Ascending aorta (tissue), 2 donors: Measurements from ENCODE around the gene CAPN15. TPM values are rescaled to one million over a fixed set of nuclear protein-coding genes. Genes with fewer than 3 reads are reported as not detected.

Source experiments
- DNase-seq, 2 donors: peaks; one replicate each; pipeline ENCODE4 v3.0.0-alpha.2; 2019; ENCODE audit warnings: low spot score in 2 of 2
- H3K27ac ChIP-seq, 2 donors: fragments of 200-600 bp; sonication (generic); one replicate each; pipeline ENCODE4 v1.5.1; 2016 to 2017; ENCODE audit warnings: mild to moderate bottlenecking in 1 of 2
- H3K27me3 ChIP-seq: fragments of 200-600 bp; sonication (generic); one replicate; pipeline ENCODE4 v1.5.1; 2017
- H3K36me3 ChIP-seq, 2 donors: fragments of 200-600 bp; sonication (generic); one replicate each; pipeline ENCODE4 v1.5.1; 2016
- H3K4me1 ChIP-seq, 2 donors: fragments of 200-600 bp; sonication (generic); one replicate each; pipeline ENCODE4 v1.5.1; 2016 to 2017; ENCODE audit warnings: mild to moderate bottlenecking in 1 of 2
- H3K4me3 ChIP-seq, 2 donors: fragments of 200-600 bp; sonication (generic); one replicate each; pipeline ENCODE4 v1.5.1; 2016 to 2017; ENCODE audit warnings: mild to moderate bottlenecking in 1 of 2
- H3K9me3 ChIP-seq, 2 donors: fragments of 200-600 bp; sonication (generic); one replicate each; pipeline ENCODE4 v1.5.1; 2016
- CTCF ChIP-seq, 3 experiments: fragments of 200-600 bp in 2 of 3; fragments of 450-650 bp in 1 of 3; sonication (generic) in 2 of 3; IDR thresholded peaks; one replicate each; pipeline ENCODE4 v1.5.1; 2016 to 2019; ENCODE audit warnings: antibody characterized with exemption in 3 of 3, mild to moderate bottlenecking in 1 of 3, moderate library complexity in 1 of 3
- intact Hi-C: fragments of 100-400 bp; cut with DNase I; formaldehyde crosslinking; loops from one replicate; pipeline ENCODE4 v1.15.1; 2023
- total RNA-seq: library from RNA; depleted of rRNA; stranded (reverse); fragments of >200 nt; gene quantifications from one replicate; pipeline ENCODE4 v1.1.0, GENCODE V29; 2016

Gene CAPN15
- total RNA-seq, 1 donor from 2014 or later: 249 TPM

- peaks cover 9 to 17% of the 10 kb centered on the region in 2 donors for H3K36me3 ChIP-seq
- no peaks in the 10 kb centered on the region for H3K9me3 ChIP-seq
- DNase-seq: no peak
- intact Hi-C loops: no loop called here
- no peaks in the 10 kb centered on the region for H3K27me3 ChIP-seq
- H3K27ac ChIP-seq: no peak overlapping the region
- no peak for TF ChIP-seq CTCF (IDR thresholded peaks at IDR 0.05)
- H3K4me3 ChIP-seq: no peak overlapping the region
- H3K4me1 ChIP-seq: no peaks in the 10 kb centered on the region
Measured at GRCh38 chr16:598823-599739, 71.6 kb downstream of the CAPN15 start.

- no peak for DNase-seq
- TF ChIP-seq CTCF (IDR thresholded peaks at IDR 0.05): no peak
- H3K4me1 ChIP-seq: no peaks in the 10 kb centered on the region
- no peaks in the 10 kb centered on the region for H3K9me3 ChIP-seq
- H3K36me3 ChIP-seq: peaks cover 9 to 17% of the 10 kb centered on the region in 2 donors
- no peak overlapping the region for H3K4me3 ChIP-seq
- no peak overlapping the region for H3K27ac ChIP-seq
- intact Hi-C loops: no loop called here
- no peaks in the 10 kb centered on the region for H3K27me3 ChIP-seq
Measured at GRCh38 chr16:600781-601180, 73.3 kb downstream of the CAPN15 start.

GRCh38 chr16:603933-604332 is 76.4 kb downstream of the CAPN15 start:
- Histone ChIP-seq H3K4me3 (no peak overlapping the region), H3K36me3 (peaks cover 3 to 5% of the 10 kb centered on the region in 2 donors), H3K27me3 (no peaks in the 10 kb centered on the region), H3K4me1 (no peaks in the 10 kb centered on the region), H3K9me3 (no peaks in the 10 kb centered on the region), H3K27ac (no peak overlapping the region)
- intact Hi-C loops: no loop called here
- no peak for TF ChIP-seq CTCF (IDR thresholded peaks at IDR 0.05)
- DNase-seq: no peak

Other genes with a start within 250 kb of the CAPN15 start
- gene ARHGDIG, start 247.1 kb upstream of the CAPN15 start, total RNA-seq: not detected
- gene PDIA2, start 244.5 kb upstream of the CAPN15 start, total RNA-seq: not detected
- 27.6 TPM for gene AXIN1, start 175.0 kb upstream of the CAPN15 start, total RNA-seq
- gene MRPL28, start 157.2 kb upstream of the CAPN15 start, total RNA-seq: 47.8 TPM
- gene PGAP6, start 145.7 kb upstream of the CAPN15 start, total RNA-seq: 47.6 TPM
- 66.0 TPM for gene NME4, start 130.5 kb upstream of the CAPN15 start, total RNA-seq
- 44.0 TPM for gene DECR2, start 125.8 kb upstream of the CAPN15 start, total RNA-seq
- gene RAB11FIP3, start 102.1 kb upstream of the CAPN15 start, total RNA-seq: 47.0 TPM
- gene PRR35, start 32.7 kb downstream of the CAPN15 start, total RNA-seq: not detected
- gene NHLRC4, start 39.3 kb downstream of the CAPN15 start, total RNA-seq: not detected
- 70.2 TPM for gene PIGQ, start 42.3 kb downstream of the CAPN15 start, total RNA-seq
- 29.8 TPM for gene RAB40C, start 62.4 kb downstream of the CAPN15 start, total RNA-seq
- not detected for gene WFIKKN1, start 103.3 kb downstream of the CAPN15 start, total RNA-seq
- gene METTL26, start 108.6 kb downstream of the CAPN15 start, total RNA-seq: 523 TPM
- gene MCRIP2, start 114.1 kb downstream of the CAPN15 start, total RNA-seq: 92.9 TPM
- gene WDR90, start 121.7 kb downstream of the CAPN15 start, total RNA-seq: 50.0 TPM
- 41.8 TPM for gene RHOT2, start 140.4 kb downstream of the CAPN15 start, total RNA-seq
- 1.1 TPM for gene RHBDL1, start 148.0 kb downstream of the CAPN15 start, total RNA-seq
- 258 TPM for gene STUB1, start 152.7 kb downstream of the CAPN15 start, total RNA-seq
- 158 TPM for gene JMJD8, start 156.6 kb downstream of the CAPN15 start, total RNA-seq
- 11.4 TPM for gene WDR24, start 162.7 kb downstream of the CAPN15 start, total RNA-seq
- gene FBXL16, start 178.1 kb downstream of the CAPN15 start, total RNA-seq: not detected
- gene METRN, start 187.4 kb downstream of the CAPN15 start, total RNA-seq: 118 TPM
- 105 TPM for gene ANTKMT, start 193.4 kb downstream of the CAPN15 start, total RNA-seq
- 8.2 TPM for gene CCDC78, start 198.7 kb downstream of the CAPN15 start, total RNA-seq
- gene HAGHL, start 199.4 kb downstream of the CAPN15 start, total RNA-seq: 9.7 TPM
- gene CIAO3, start 213.3 kb downstream of the CAPN15 start, total RNA-seq: 103 TPM
- gene MSLN, start 233.0 kb downstream of the CAPN15 start, total RNA-seq: 1.7 TPM